HG02798 (cell line): Measurements from ENCODE around the gene DHX58.

Source experiments
- ATAC-seq: cut with Tn5 transposase; IDR thresholded peaks from one replicate; pipeline ENCODE4 v1.9.1; 2021; ENCODE audit warnings: mild to moderate bottlenecking; ENCODE audit not compliant: unreplicated experiment, poor library complexity

DHX58 gene

GRCh38 chr17:42056635-42057034, 55.9 kb downstream of the DHX58 start:
- ATAC-seq: no peak

DNA sequence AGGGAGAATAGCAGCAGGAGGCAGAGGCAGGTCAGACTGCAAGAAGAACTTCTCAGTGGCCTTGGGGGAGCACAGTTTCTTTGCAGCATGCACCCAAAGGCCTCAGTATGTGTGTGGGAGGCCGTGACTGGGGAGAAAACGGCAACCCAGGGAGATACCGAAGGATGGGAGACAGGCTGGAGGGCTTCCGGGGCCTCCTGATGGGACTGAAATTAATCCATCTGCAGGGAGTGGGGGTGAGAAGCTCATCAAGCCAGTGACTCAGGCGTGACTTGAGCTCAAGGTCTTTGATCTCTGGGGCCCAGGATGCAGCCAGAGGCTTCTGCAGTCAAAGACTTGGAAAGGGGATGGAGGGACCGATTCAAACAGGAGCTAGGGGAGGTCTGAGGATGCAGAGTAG, 57.0 kb downstream of the DHX58 start:
- no peak for ATAC-seq

DNA sequence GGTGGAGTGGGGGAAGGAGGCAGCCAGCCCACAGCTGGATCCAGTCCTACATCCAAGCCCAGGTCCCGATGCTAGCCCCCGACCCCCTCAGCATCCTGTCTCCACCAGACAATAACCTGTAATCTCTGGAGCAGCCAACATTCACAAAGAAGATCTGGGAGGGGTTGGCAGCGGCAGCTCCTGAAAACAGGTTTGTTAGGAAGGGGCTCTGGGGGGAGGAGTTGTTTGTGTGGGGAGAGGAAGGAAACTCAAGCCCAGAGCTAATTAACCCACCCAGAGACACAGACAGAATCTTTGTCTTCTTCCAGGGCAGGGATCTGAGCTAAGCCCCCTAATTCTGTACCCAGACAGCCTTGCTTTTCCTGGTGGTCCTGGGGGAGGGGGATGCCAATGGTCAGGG, 57.5 kb downstream of the DHX58 start:
- ATAC-seq: no peak

GRCh38 chr17:42053731-42054500, 58.6 kb downstream of the DHX58 start:
- no peak for ATAC-seq

GRCh38 chr17:42052346-42052877, 60.1 kb downstream of the DHX58 start:
- ATAC-seq: no peak

DNA sequence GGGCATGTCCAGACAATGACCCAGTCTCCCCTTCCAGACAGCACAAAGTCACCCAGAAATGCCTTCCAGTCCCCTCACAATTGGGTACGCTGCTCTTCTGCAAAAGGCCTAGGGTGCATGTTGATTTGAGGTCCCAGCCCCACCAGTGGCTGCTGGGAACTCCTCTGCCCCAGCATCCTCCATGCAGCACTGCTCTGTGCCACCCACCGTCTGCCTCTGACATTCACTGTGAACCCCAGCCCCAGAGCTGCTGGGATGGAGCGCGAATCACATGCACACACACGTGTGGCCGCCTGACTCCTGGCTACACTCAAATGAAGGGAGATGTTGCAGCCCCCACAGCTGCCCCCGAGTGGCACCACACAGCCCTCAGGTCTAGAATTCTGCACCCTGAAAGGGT, 60.9 kb downstream of the DHX58 start:
- no peak for ATAC-seq
